Hematopoietic multipotent progenitor cell treated with erythropoietin and hydrocortisone succinate and interleukin-3 and kit ligand, for 4 days (in vitro differentiated cells): Measurements from ENCODE around the gene FBXL16.
"Not testable (repeated sequence)": the region's sequence is repeated elsewhere in the genome, so short reads cannot be mapped to it uniquely, and the experiment has no call there.

Experiments
- DNase-seq: peaks from one replicate; pipeline ENCODE4 v3.0.0-alpha.2; 2015

Gene FBXL16, protein sequence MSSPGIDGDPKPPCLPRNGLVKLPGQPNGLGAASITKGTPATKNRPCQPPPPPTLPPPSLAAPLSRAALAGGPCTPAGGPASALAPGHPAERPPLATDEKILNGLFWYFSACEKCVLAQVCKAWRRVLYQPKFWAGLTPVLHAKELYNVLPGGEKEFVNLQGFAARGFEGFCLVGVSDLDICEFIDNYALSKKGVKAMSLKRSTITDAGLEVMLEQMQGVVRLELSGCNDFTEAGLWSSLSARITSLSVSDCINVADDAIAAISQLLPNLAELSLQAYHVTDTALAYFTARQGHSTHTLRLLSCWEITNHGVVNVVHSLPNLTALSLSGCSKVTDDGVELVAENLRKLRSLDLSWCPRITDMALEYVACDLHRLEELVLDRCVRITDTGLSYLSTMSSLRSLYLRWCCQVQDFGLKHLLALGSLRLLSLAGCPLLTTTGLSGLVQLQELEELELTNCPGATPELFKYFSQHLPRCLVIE

DNA sequence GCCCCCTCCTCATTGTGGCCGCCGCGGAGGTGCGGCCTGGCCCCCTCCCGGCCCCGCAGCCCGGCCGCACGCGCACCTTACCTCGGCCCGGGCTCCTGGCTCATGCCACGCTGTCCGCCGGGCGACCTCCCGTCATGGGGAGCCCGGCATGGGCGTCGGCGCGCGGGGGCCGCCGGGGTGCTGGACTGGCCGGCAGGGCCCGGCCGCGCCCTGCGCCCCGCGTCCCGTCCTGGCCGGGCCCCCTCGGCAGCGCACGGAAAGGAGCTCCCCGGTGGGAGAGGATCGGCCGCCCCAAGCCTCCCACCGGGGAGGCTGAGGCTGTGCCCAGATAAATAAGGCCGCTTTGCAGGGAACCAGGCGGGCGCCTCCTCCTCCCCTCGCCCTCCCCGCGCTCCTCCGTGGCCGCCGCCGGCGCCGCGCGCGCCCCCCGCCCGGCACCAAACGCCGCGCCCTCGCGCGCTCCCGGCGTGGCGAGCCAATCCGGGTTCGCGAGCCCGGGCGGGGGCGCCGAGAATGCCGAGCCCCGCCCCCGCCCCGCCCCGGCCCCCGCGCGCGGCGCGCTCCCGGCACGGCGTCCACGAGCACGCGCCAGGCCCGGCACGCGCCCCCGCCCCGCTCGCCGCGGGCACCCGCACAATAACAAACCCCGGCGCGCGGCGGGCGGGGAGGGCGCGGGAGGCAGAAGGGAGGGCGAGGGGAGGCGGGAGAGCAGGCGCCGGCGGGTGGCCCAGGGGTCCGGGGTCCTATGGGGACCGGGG, at the start of gene FBXL16:
FBXL16 (minus strand) TSS at position 371 of the 758 bp plus-strand sequence. CDS start 8,396 bp downstream, outside the sequence.
- no peak for DNase-seq

DNA sequence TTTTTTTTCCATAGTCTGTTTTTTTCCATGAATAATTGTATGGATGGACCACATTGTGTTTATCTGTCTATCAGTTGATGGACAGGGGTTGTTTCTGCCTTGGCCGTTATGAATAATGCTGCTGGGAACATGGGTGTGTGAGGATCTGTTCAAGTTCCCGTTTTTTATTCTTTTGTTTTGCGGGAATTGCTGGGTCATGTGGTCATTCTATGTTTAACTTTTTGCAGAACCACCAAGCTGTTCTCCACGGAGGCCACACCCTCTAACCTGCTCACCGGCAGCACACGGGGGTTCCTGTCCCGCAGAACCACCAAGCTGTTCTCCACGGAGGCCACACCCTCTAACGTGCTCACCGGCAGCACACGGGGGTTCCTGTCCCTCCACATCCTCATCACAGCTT, 49.1 kb upstream of the FBXL16 start:
- peak; percentile 49 for DNase-seq

GRCh38 chr16:754121-754607, 48.6 kb upstream of the FBXL16 start:
- DNase-seq: not testable (repeated sequence)

DNA sequence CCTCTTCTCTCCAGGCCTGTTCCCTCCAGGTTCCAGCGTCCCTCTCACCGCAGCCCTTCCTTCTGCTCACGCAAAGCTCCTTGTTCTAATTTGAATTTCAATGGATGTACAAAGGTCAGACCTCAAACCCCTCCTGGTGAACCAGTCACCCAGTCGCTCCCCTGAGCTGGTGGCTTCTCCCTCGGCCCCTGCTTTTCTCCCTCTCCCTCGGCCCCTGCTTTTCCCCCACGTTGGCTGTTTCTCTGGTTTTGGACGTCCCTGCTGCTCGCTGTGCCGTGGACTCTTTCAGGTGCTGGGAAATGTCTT, 46.4 kb upstream of the FBXL16 start:
- DNase-seq: no peak

DNA sequence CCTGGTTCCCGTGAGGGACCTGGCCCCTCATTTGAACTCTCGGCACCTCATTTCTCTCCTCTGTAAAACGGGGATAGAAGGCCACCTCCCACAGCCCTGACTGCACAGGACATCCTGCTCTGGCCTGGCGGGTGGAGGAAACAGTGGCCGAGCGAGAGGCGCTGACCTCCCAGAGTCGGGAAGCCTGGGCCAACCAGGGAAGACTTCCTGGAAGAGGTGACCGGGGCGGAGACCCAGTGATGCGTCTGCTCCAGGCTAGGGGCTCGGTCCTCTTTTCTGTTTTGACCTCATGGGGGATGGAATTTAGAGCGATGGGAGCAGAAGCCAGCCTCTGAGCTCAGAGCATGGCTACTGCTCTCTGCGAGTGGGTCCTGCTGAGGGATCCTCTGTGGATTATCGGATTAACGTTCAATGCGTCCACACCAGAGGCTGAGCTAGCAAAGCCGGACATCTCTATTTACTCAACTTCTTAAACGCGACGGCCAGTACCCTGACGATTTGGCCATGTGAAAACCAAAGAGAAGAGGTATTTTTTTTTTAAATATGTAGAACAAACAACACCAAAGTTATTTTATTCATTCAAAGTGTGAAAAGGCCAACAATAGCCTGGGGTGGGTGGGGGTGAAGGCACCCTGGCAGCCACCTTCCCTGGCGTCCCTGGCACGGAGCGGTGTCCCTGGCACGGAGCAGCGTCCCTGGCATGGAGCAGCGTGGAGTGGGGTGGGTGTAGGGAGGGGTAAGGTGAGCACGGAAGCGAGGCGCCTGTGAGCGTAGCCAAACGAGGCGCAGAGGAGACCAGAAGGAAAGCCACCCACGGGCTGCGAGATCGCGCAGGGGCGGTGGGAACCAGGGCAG, 45.8 kb upstream of the FBXL16 start:
- no peak for DNase-seq

DNA sequence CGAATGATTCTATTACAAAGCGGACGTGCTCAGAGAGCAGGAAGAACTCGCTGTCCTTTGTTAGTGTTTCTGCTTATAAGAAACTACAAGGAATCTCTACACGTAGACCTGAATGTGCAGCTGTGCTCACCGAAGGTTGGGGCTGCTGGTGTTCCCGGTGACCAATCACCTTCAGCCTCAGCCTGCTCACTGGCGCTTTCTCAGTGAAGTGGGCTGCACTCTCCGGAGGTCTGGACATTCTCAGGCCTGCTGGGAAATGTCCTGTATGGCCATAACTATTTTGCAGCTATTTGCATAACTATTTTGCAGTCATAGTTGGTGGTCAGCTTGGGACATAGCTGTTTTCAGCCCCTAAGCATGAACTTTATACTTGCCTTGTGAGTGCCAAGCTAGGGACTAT, 44.9 kb upstream of the FBXL16 start:
- DNase-seq: no peak

DNA sequence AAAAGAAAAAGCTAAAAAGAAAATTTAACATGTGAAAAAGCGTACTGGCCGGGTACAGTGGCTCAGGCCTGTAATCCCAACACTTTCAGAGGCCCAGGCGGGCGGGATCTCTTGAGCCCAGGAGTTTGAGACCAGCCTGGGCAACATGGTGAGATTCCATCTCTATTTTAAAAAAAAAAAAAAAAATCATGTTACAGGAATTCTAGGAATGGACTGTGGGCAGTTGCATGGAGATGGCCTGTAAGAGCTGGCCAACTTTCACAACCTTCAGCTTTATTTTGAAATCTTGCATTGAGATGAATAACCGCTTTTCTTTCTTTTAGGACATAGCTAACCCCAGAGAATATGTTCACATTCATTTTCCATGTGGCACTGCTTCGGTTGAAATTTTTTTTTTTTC, 43.4 kb upstream of the FBXL16 start:
- no peak for DNase-seq

- no peak for DNase-seq
Observed at GRCh38 chr16:747978-748746, 42.6 kb upstream of the FBXL16 start.

DNA sequence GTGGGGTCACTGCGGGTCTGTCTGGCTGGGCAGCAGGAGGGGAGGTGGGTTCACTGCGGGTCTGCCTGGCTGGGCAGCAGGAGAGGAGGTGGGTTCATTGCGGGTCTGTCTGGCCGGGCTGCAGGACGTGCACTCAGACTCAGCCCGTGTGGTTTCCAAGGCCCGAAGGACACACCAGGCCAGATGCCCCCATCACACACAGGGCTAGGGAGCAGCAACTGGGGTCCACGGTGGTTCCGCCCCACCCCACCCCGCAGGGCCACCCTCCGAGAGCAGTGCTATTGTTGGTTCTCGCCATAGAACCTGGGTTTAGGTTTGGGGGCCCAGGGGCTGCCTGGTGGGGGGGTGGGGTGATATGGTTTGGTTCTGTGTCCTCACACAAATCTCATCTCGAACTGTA, 41.0 kb upstream of the FBXL16 start:
- DNase-seq: no peak

GRCh38 chr16:745739-746138, 40.1 kb upstream of the FBXL16 start:
- DNase-seq: peak; percentile 54

- no peak for DNase-seq
Observed at GRCh38 chr16:743794-744500, 38.3 kb upstream of the FBXL16 start.

DNA sequence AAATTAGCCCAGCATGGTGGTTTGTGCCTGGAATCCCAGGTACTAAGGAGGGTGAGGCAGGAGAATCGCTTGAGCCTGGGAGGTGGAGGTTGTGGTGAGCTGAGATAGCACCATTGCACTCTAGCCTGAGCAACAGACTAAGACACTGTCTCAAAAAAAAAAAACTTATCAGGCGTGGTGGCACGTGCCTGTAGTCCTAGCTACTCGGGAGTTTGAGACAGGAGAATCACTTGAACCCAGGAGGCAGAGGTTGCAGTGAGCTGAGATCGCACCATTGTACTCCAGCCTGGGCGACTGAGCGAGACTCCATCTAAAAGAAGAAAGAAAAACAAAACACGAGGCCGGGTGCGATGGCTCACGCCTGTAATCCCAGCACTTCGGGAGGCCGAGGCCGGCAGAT, 37.3 kb upstream of the FBXL16 start:
- DNase-seq: not testable (repeated sequence)

- no peak for DNase-seq
Observed at GRCh38 chr16:741986-742629, 36.5 kb upstream of the FBXL16 start.

DNA sequence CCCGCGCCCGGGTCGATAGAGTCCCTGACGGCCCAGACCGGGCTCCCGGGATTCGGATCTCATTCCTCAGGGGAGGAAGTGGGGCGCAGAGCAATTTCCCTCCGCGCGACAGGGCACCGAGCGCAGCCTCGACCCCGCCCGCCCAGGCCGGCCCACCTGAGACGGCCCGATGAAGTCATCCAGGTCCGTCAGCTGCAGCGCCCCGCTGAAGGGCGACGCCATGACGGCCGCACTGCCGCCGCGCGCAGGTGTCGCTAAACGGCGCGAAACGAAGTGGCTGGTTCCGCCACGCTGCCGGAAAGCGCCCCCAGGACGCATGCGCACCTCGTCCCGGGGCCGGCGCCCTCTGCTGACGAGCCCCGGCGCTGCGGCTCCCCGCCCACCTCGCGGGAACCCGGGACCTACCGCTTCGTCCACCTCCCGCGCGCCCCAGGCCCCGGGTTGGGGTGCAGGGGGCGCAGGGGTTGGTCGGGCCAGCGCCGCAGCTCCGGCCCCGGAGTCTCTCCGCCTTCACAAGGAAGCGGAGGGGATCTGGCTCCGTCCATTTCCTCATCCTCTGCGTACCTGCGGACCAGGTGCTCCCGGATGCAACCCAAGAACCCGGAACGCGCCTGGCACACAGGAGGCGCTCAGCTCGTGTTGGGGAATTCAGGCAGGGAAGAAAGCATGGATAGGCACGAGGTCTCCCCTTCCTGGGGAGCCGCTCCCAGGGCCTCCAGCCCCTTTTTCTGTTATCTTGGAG, 35.3 kb upstream of the FBXL16 start, which contains the start of gene CIAO3:
CIAO3 (minus strand) TSS at position 234 of the 742 bp plus-strand sequence; CDS start at position 222, 12 bp downstream.
- DNase-seq: peak; percentile 94

DNA sequence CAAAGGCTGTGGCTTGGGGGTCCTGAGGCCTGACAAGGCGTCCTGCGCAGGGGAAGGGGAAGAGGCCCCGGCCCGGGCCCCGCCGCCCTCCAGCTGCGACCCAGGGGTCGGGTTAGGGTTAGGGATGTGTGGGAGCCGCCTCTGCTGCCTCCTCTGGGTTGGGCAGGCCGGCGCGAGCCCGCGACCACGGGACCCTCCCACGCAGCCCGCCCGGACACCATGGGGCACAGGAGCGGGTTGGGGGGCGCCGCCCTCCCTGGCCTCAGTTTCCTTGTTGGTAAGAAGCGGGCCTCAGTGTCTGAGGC, 34.8 kb upstream of the FBXL16 start:
- DNase-seq: no peak

GRCh38 chr16:739560-740458, 34.2 kb upstream of the FBXL16 start:
- no peak for DNase-seq

GRCh38 chr16:736936-737481, 31.4 kb upstream of the FBXL16 start:
- DNase-seq: no peak

- DNase-seq: no peak
Observed at GRCh38 chr16:735982-736453, 30.4 kb upstream of the FBXL16 start.
